ENCODE data around the gene CSTPP1. TPM values are rescaled to one million over a fixed set of nuclear protein-coding genes. Genes with fewer than 3 reads are reported as not detected.

The CSTPP1 gene
- total RNA-seq, 1 donor from 2014 or later, result 66.1 TPM

DNA sequence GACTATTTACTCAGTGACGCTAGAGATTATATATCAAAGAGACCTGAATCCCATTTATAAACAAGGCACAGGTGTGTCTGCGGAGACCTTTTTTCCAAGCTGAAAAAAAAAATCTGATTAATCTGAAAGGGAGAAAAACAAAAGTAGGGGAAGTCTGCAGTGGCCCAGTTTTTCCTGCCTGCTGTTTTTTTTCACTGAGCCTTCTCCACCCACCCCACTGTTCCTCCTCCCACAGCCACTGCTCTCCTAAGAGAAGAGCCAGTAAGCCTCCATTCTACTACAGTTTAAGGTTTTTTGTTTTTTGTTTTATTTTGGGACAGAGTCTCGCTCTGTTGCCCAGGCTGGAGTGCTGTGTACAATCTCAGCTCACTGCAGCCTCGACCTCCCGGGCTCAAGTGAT lies 221.7 kb downstream of the CSTPP1 start:
- no peak for DNase-seq (ENCODE audit: low spot score, unreplicated experiment)
- Mint-ChIP-seq H3K27ac (peak overlapping the region; percentile 64), H3K9me3 (ENCODE audit: low read depth) (no peaks in the 10 kb centered on the region), H3K27me3 (no peaks in the 10 kb centered on the region), H3K36me3 (ENCODE audit: insufficient read depth) (peaks cover 3% of the 10 kb centered on the region), H3K4me1 (ENCODE audit: low read depth) (peaks cover 8% of the 10 kb centered on the region), H3K4me3 (ENCODE audit: low read depth) (no peak overlapping the region)
- TF ChIP-seq, protein P1, sequence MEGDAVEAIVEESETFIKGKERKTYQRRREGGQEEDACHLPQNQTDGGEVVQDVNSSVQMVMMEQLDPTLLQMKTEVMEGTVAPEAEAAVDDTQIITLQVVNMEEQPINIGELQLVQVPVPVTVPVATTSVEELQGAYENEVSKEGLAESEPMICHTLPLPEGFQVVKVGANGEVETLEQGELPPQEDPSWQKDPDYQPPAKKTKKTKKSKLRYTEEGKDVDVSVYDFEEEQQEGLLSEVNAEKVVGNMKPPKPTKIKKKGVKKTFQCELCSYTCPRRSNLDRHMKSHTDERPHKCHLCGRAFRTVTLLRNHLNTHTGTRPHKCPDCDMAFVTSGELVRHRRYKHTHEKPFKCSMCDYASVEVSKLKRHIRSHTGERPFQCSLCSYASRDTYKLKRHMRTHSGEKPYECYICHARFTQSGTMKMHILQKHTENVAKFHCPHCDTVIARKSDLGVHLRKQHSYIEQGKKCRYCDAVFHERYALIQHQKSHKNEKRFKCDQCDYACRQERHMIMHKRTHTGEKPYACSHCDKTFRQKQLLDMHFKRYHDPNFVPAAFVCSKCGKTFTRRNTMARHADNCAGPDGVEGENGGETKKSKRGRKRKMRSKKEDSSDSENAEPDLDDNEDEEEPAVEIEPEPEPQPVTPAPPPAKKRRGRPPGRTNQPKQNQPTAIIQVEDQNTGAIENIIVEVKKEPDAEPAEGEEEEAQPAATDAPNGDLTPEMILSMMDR (IDR thresholded peaks at IDR 0.05; ENCODE audit: unreplicated experiment), result no peak

DNA sequence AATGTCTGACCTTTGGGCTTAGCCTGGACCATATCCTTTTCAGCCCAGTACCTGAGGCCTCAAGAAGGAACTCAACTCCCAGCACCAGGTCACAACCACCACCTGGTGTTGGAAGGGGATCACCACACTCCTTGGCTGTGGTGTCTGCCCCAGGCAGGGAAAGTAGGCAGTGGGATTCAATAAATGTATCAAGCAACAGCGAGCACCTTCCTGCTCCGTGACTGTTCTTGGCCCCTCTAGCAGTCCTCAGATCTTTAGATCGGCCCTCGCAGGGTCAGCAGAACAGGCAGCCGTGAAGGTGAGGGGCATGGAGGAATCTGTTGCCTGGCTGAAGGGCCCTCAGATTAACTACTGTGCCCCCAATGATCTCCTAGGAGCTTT lies 224.2 kb downstream of the CSTPP1 start:
- no peak overlapping the region for H3K27ac Mint-ChIP-seq
- H3K4me3 Mint-ChIP-seq (ENCODE audit: low read depth), result no peak overlapping the region
- peaks cover 3% of the 10 kb centered on the region for H3K36me3 Mint-ChIP-seq (ENCODE audit: insufficient read depth)
- DNase-seq (ENCODE audit: low spot score, unreplicated experiment), result no peak
- peaks cover 8% of the 10 kb centered on the region for H3K4me1 Mint-ChIP-seq (ENCODE audit: low read depth)
- TF ChIP-seq, protein P1 (IDR thresholded peaks at IDR 0.05; ENCODE audit: unreplicated experiment), result no peak
- H3K27me3 Mint-ChIP-seq, result no peaks in the 10 kb centered on the region
- H3K9me3 Mint-ChIP-seq (ENCODE audit: low read depth), result no peaks in the 10 kb centered on the region

DNA sequence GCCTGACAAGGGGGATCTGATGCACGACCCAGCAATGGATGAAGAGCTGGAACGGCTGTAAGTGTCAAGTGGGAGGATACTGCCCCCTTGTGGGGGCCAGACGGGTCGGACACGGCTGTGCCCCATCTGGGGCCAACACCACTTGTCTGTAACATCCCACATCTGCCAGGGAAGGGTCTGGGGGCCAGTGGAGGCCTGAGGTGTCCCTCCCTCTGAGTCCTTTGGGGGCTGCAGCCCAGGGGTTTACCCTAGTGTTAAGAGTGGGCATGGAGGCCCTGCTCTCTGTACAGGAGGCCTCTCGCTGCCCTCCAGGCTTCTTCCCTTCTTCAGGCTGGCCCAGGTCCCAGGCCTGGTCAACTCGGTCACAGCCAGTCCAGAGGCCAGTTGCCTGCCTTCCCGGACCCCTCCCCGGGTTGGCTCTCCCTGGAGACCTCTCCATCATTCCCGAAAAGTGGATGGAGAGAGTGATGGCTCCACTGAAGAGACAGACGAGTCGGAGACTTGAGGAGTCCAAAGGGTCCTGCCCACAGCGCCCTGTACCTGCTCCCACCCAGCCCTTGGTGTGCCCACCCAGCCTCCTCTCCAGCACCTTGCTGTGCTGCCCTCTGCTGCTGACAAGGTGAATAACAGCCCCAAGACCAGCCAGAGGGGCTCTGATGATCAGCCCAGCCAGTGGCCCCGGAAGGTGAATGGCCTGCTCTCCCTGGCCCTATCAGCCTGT lies 224.7 kb downstream of the CSTPP1 start:
- TF ChIP-seq, protein P1 (IDR thresholded peaks at IDR 0.05; ENCODE audit: unreplicated experiment), result peak; percentile 59
- H3K4me1 Mint-ChIP-seq (ENCODE audit: low read depth), result peaks cover 8% of the 10 kb centered on the region
- H3K9me3 Mint-ChIP-seq (ENCODE audit: low read depth), result no peaks in the 10 kb centered on the region
- peaks cover 3% of the 10 kb centered on the region for H3K36me3 Mint-ChIP-seq (ENCODE audit: insufficient read depth)
- H3K27ac Mint-ChIP-seq, result peak overlapping the region; percentile 33
- DNase-seq (ENCODE audit: low spot score, unreplicated experiment), result peak; percentile 40
- H3K4me3 Mint-ChIP-seq (ENCODE audit: low read depth), result no peak overlapping the region
- H3K27me3 Mint-ChIP-seq, result no peaks in the 10 kb centered on the region

DNA sequence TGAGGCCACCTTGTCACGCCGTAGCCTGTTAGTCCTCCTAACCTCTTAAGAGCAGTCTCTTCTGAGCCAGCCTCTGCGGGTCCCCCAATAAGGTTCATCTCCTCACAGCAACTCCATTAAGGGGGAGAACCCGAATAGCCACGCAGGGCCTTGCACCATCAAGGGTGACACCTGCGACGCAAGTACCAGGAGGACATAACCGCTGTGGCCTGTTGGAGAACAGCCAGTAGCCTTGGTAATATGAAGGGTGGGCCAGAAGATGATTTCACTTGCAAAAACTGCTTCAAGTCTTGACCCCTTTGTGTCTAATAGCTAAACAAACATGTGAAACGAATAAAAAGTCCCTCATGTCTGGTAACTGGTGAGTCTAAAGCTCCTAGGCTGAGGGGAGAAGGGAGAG lies 225.3 kb downstream of the CSTPP1 start:
- Mint-ChIP-seq H3K4me3 (ENCODE audit: low read depth) (no peak overlapping the region), H3K27me3 (no peaks in the 10 kb centered on the region), H3K27ac (no peak overlapping the region), H3K36me3 (ENCODE audit: insufficient read depth) (peaks cover 3% of the 10 kb centered on the region), H3K4me1 (ENCODE audit: low read depth) (peaks cover 8% of the 10 kb centered on the region), H3K9me3 (ENCODE audit: low read depth) (no peaks in the 10 kb centered on the region)
- TF ChIP-seq, protein P1 (IDR thresholded peaks at IDR 0.05; ENCODE audit: unreplicated experiment), result no peak
- DNase-seq (ENCODE audit: low spot score, unreplicated experiment), result no peak

DNA sequence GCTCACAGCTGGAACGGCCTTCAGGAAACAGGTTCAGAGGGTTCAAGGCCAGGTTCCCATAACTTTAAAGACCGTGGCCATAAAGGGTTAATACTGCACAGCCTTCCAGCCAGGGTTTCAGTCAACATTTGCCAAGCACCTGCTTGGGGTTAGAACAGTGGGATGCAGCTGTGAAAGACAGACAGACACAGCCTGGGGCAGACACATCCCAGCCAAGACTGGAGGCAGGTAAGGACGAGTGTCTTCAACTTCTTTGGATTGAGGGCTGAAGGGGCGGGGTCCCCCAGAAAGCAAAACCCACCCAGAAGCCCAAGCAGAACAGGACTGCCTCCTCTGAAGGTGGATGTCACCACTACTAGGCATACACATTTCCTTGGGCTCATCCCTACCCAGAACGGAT lies 225.9 kb downstream of the CSTPP1 start:
- Mint-ChIP-seq H3K9me3 (ENCODE audit: low read depth) (no peaks in the 10 kb centered on the region), H3K36me3 (ENCODE audit: insufficient read depth) (peaks cover 3% of the 10 kb centered on the region), H3K4me3 (ENCODE audit: low read depth) (no peak overlapping the region), H3K4me1 (ENCODE audit: low read depth) (peaks cover 8% of the 10 kb centered on the region), H3K27me3 (no peaks in the 10 kb centered on the region), H3K27ac (no peak overlapping the region)
- no peak for DNase-seq (ENCODE audit: low spot score, unreplicated experiment)
- TF ChIP-seq, protein P1 (IDR thresholded peaks at IDR 0.05; ENCODE audit: unreplicated experiment), result no peak

Measured in progenitor cell of endocrine pancreas (in vitro differentiated cells).